ENCODE results near the gene IL11RA. TPM values are rescaled to one million over a fixed set of nuclear protein-coding genes. Genes with fewer than 3 reads are reported as not detected.

IL11RA gene
- total RNA-seq, 1 donor from 2014 or later, result 22.2 TPM

DNA sequence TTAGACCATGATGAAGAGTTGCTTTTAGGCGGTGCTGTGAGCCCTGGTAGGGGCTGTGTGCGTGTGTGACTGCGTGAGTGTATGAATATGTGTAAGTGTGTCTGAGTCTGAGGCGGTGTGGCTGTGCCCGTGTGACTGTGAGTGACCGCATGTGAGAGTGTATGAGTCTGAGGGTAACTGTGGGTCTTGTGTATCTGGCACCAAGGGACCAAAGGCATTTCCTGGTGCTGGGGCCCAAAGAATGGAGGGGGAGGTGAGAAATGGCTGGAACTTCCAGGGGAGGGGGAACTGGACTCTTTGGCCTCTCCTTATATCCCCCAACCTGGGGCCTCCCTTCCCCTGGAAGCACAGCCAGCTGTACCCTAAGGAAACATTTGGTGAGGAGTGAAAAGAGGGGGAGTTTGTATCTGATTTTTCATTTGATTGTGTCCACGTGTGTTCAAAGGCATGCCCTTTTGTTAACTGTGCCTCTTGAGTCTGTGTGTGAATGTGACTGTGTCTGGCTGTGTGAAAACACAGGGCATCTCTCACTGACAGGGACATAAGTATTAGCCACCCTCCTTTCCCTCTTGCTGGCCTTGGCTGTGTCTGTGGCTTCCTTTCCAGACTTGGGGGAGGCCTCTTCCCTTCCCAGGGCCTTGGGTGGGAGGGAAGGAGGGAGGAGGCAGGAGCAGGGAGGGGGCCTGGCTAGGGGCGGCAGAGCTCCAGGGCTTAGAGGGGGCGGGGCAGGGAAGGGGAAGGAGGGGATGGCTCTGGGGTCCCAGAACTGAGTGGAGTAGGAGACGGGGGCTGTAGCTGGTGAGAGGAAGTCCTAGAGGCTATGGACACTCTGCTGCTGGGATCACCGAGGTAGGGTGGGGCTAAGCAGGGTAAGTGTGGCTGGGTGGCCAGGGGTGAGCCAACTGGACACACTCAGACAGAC, 1.4 kb downstream of the IL11RA start:
- Mint-ChIP-seq H3K4me3 (ENCODE audit: unreplicated experiment) (peak overlapping the region; percentile 87), H3K27ac (ENCODE audit: unreplicated experiment) (peak overlapping the region; percentile 90), H3K36me3 (ENCODE audit: low read depth, unreplicated experiment) (peaks cover 10% of the 10 kb centered on the region), H3K27me3 (ENCODE audit: low read depth, unreplicated experiment) (peaks cover 5% of the 10 kb centered on the region), H3K4me1 (ENCODE audit: low read depth, unreplicated experiment) (peaks cover 29% of the 10 kb centered on the region), H3K9me3 (ENCODE audit: unreplicated experiment) (no peaks in the 10 kb centered on the region)
- Histone ChIP-seq H2AFZ (ENCODE audit: low read depth, low read length) (no peak overlapping the region), H3K79me2 (ENCODE audit: insufficient read depth, low read length) (no peaks in the 10 kb centered on the region), H4K20me1 (ENCODE audit: insufficient read depth, low read length) (no peaks in the 10 kb centered on the region), H3K9me3 (ENCODE audit: insufficient read depth, low read depth, low read length) (no peaks in the 10 kb centered on the region), H3K4me1 (ENCODE audit: insufficient read depth, low read length) (peaks cover 27% of the 10 kb centered on the region), H3K4me2 (ENCODE audit: low read length) (peak overlapping the region; percentile 86), H3K36me3 (ENCODE audit: insufficient read depth, low read length) (no peaks in the 10 kb centered on the region), H3K4me3 (ENCODE audit: insufficient read depth, low read depth, low read length) (no peak overlapping the region), H3K27me3 (ENCODE audit: insufficient read depth, low read length) (no peaks in the 10 kb centered on the region), H3K27ac (ENCODE audit: low read depth, low read length) (no peak overlapping the region), H3K9ac (ENCODE audit: low read length) (peak overlapping the region; percentile 60)
- FAIRE-seq (no peak), DNase-seq (ENCODE audit: low read depth) (peak; percentile 32)
- TF ChIP-seq, protein P1, sequence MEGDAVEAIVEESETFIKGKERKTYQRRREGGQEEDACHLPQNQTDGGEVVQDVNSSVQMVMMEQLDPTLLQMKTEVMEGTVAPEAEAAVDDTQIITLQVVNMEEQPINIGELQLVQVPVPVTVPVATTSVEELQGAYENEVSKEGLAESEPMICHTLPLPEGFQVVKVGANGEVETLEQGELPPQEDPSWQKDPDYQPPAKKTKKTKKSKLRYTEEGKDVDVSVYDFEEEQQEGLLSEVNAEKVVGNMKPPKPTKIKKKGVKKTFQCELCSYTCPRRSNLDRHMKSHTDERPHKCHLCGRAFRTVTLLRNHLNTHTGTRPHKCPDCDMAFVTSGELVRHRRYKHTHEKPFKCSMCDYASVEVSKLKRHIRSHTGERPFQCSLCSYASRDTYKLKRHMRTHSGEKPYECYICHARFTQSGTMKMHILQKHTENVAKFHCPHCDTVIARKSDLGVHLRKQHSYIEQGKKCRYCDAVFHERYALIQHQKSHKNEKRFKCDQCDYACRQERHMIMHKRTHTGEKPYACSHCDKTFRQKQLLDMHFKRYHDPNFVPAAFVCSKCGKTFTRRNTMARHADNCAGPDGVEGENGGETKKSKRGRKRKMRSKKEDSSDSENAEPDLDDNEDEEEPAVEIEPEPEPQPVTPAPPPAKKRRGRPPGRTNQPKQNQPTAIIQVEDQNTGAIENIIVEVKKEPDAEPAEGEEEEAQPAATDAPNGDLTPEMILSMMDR (IDR thresholded peaks at IDR 0.05; ENCODE audit: insufficient read depth, low read depth, low read length), result no peak
- TF ChIP-seq EZH2 (IDR thresholded peaks at IDR 0.05; ENCODE audit: insufficient read depth, low read length), result no peak

- no peak for FAIRE-seq
- Histone ChIP-seq H3K27me3 (ENCODE audit: insufficient read depth, low read length) (no peaks in the 10 kb centered on the region), H3K27ac (ENCODE audit: low read depth, low read length) (no peak overlapping the region), H3K36me3 (ENCODE audit: insufficient read depth, low read length) (no peaks in the 10 kb centered on the region), H2AFZ (ENCODE audit: low read depth, low read length) (no peak overlapping the region), H3K4me3 (ENCODE audit: insufficient read depth, low read depth, low read length) (no peak overlapping the region), H3K9me3 (ENCODE audit: insufficient read depth, low read depth, low read length) (no peaks in the 10 kb centered on the region), H3K79me2 (ENCODE audit: insufficient read depth, low read length) (no peaks in the 10 kb centered on the region), H3K9ac (ENCODE audit: low read length) (no peak overlapping the region), H4K20me1 (ENCODE audit: insufficient read depth, low read length) (no peaks in the 10 kb centered on the region), H3K4me2 (ENCODE audit: low read length) (no peak overlapping the region), H3K4me1 (ENCODE audit: insufficient read depth, low read length) (peaks cover 27% of the 10 kb centered on the region)
- no peak for DNase-seq (ENCODE audit: low read depth)
- Mint-ChIP-seq H3K27me3 (ENCODE audit: low read depth, unreplicated experiment) (peaks cover 5% of the 10 kb centered on the region), H3K4me1 (ENCODE audit: low read depth, unreplicated experiment) (peaks cover 29% of the 10 kb centered on the region), H3K36me3 (ENCODE audit: low read depth, unreplicated experiment) (peaks cover 7% of the 10 kb centered on the region), H3K9me3 (ENCODE audit: unreplicated experiment) (no peaks in the 10 kb centered on the region), H3K27ac (ENCODE audit: unreplicated experiment) (no peak overlapping the region), H3K4me3 (ENCODE audit: unreplicated experiment) (no peak overlapping the region)
- TF ChIP-seq EZH2 (IDR thresholded peaks at IDR 0.05; ENCODE audit: insufficient read depth, low read length), result no peak
- TF ChIP-seq, protein P1 (IDR thresholded peaks at IDR 0.05; ENCODE audit: insufficient read depth, low read depth, low read length), result no peak
Measured at GRCh38 chr9:34654323-34655051, 2.5 kb downstream of the IL11RA start.
